Esophagus squamous epithelium (tissue), 5 donors: ENCODE measurements around the gene DCAF6. TPM values are rescaled to one million over a fixed set of nuclear protein-coding genes. Genes with fewer than 3 reads are reported as not detected.

Experiments used
- DNase-seq: peaks from one replicate; lab custom pipeline; 2025; lab: John Stamatoyannopoulos, UW
- H3K27ac ChIP-seq, 4 donors: fragments of 200-600 bp; sonication (generic); one replicate each; pipeline ENCODE4 v1.5.1; 2016 to 2019; ENCODE audit warnings: mild to moderate bottlenecking in 1 of 4
- H3K27me3 ChIP-seq, 4 donors: fragments of 200-600 bp; sonication (generic); 1 replicate in 3 of 4; 2 replicates in 1 of 4; pipeline versions ENCODE4 v1.5.1 to v1.6.0; 2017 to 2021; ENCODE audit warnings: antibody characterized with exemption in 1 of 4
- H3K36me3 ChIP-seq, 3 donors: fragments of 200-600 bp; sonication (generic); one replicate each; pipeline ENCODE4 v1.5.1; 2016 to 2019
- H3K4me1 ChIP-seq, 3 donors: fragments of 200-600 bp; sonication (generic); one replicate each; pipeline ENCODE4 v1.5.1; 2017 to 2019
- H3K4me3 ChIP-seq, 4 donors: fragments of 200-600 bp; sonication (generic); 1 replicate in 3 of 4; 2 replicates in 1 of 4; pipeline ENCODE4 v1.5.1; 2016 to 2019; ENCODE audit warnings: mild to moderate bottlenecking in 2 of 4, moderate library complexity in 1 of 4
- H3K9me3 ChIP-seq, 3 donors: fragments of 200-600 bp; sonication (generic); one replicate each; pipeline ENCODE4 v1.5.1; 2016 to 2019
- POLR2A ChIP-seq, 4 donors: fragments of 450-650 bp; IDR thresholded peaks; one replicate each; pipeline ENCODE4 v1.6.1; 2017; ENCODE audit warnings: antibody characterized with exemption in 4 of 4, mild to moderate bottlenecking in 4 of 4, moderate library complexity in 3 of 4
- WGBS, 2 donors: methylation state at CpG; one replicate each; pipeline ENCODE4 v1.1.5; 2018; 5-methylcytosine and 5-hydroxymethylcytosine counted together
- intact Hi-C: fragments of 100-400 bp; cut with DNase I; formaldehyde crosslinking; loops from one replicate; pipeline ENCODE4 v1.15.0; 2022
- total RNA-seq, 4 donors: library from RNA; depleted of rRNA; stranded (reverse); fragments of >200 nt; gene quantifications; one replicate each; pipeline ENCODE4 v1.1.0, GENCODE V29; 2016
- TF ChIP-seq, protein P1 (sequence below), 6 experiments: fragments of 450-650 bp in 4 of 6; fragments of 200-600 bp in 2 of 6; sonication (generic) in 2 of 6; IDR thresholded peaks; one replicate each; pipeline ENCODE4 v1.5.1; 2016 to 2019; ENCODE audit warnings: antibody characterized with exemption in 6 of 6, mild to moderate bottlenecking in 4 of 6, moderate library complexity in 4 of 6
- donor health status: DM: yes; HTN: yes; CAD: no.

The DCAF6 gene
- total RNA-seq, 4 donors from 2014 or later = 20.1 to 65.8 (median 44.5) TPM

GRCh38 chr1:167899253-167899681, 37.2 kb upstream of the DCAF6 start:
- no peak overlapping the region for H3K27ac ChIP-seq
- intact Hi-C loops = no loop called here
- H3K4me3 ChIP-seq = no peak overlapping the region
- TF ChIP-seq, protein P1, sequence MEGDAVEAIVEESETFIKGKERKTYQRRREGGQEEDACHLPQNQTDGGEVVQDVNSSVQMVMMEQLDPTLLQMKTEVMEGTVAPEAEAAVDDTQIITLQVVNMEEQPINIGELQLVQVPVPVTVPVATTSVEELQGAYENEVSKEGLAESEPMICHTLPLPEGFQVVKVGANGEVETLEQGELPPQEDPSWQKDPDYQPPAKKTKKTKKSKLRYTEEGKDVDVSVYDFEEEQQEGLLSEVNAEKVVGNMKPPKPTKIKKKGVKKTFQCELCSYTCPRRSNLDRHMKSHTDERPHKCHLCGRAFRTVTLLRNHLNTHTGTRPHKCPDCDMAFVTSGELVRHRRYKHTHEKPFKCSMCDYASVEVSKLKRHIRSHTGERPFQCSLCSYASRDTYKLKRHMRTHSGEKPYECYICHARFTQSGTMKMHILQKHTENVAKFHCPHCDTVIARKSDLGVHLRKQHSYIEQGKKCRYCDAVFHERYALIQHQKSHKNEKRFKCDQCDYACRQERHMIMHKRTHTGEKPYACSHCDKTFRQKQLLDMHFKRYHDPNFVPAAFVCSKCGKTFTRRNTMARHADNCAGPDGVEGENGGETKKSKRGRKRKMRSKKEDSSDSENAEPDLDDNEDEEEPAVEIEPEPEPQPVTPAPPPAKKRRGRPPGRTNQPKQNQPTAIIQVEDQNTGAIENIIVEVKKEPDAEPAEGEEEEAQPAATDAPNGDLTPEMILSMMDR (IDR thresholded peaks at IDR 0.05) = no peak
- no peak for TF ChIP-seq POLR2A (IDR thresholded peaks at IDR 0.05)
- WGBS, 2 donors = 34 to 50% methylated on average over 4 of the region's 4 CpGs
- peaks cover 0 to 9% (median 0%) of the 10 kb centered on the region in 3 donors for H3K4me1 ChIP-seq
- no peaks in the 10 kb centered on the region for H3K36me3 ChIP-seq
- no peaks in the 10 kb centered on the region for H3K9me3 ChIP-seq
- no peak for DNase-seq
- H3K27me3 ChIP-seq = no peaks in the 10 kb centered on the region

DNA sequence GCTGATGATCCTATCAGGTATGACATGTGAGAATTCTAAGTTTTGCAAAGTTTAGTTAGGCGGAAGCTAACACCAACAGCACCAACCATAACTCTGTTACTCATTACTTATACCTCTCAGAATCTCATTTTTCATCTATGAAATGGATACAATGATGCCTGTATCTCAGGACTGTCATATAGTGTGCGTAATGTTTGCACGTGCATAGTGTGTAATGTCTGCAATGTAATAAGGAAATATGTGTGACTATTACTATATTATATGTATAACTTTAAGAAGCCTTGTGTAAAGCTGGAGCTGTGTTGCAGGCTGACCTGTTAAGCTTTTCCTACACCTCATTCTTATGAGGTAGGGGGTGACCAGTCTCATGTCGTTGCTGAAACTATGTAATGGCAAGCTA, 35.6 kb upstream of the DCAF6 start:
- Histone ChIP-seq H3K27ac (no peak overlapping the region), H3K9me3 (no peaks in the 10 kb centered on the region), H3K4me3 (no peak overlapping the region), H3K4me1 (peaks cover 0 to 9% (median 0%) of the 10 kb centered on the region in 3 donors), H3K36me3 (no peaks in the 10 kb centered on the region), H3K27me3 (no peaks in the 10 kb centered on the region)
- TF ChIP-seq, protein P1 (IDR thresholded peaks at IDR 0.05) = no peak
- no peak for TF ChIP-seq POLR2A (IDR thresholded peaks at IDR 0.05)
- intact Hi-C loops = no loop called here
- no peak for DNase-seq
- WGBS, 2 donors = 94% methylated on average over 4 of the region's 4 CpGs

- no peaks in the 10 kb centered on the region for H3K36me3 ChIP-seq
Observed at GRCh38 chr1:167904652-167905130, 31.8 kb upstream of the DCAF6 start.

DNA sequence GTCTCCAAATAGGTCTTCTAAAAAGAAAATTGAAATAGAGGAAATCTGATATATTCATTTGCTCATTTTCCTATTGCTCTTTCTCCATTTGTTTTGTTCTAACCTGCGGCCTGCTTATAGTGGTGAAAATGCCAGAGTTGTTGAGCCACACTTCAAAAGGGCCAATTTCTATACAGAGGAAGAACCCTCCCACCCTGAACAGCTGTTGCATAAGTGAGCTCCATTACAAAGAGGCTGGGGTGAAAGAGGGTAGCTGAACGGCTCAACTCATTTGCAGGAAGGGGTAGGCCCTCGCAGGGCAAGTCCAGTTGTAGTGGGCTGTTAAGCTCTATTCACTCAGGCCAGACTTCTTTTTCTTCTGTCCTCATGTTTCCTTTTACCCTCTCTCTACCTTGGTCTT, 31.3 kb upstream of the DCAF6 start:
- 53 to 62% methylated on average over 3 of the region's 3 CpGs for WGBS, 2 donors
- Histone ChIP-seq H3K4me1 (peaks cover 0 to 2% (median 0%) of the 10 kb centered on the region in 3 donors), H3K4me3 (no peak overlapping the region), H3K27ac (no peak overlapping the region), H3K27me3 (no peaks in the 10 kb centered on the region), H3K9me3 (peaks cover 0 to 7% (median 0%) of the 10 kb centered on the region in 3 donors), H3K36me3 (no peaks in the 10 kb centered on the region)
- DNase-seq = no peak
- intact Hi-C loops = no loop called here
- TF ChIP-seq, protein P1 (IDR thresholded peaks at IDR 0.05) = no peak
- no peak for TF ChIP-seq POLR2A (IDR thresholded peaks at IDR 0.05)

More at GRCh38 chr1:167904652-167905130, 31.8 kb upstream of the DCAF6 start:
- Histone ChIP-seq H3K27me3 (no peaks in the 10 kb centered on the region), H3K4me1 (peaks cover 0 to under 1% (median 0%) of the 10 kb centered on the region in 3 donors), H3K9me3 (peaks cover 0 to 4% (median 0%) of the 10 kb centered on the region in 3 donors), H3K4me3 (no peak overlapping the region), H3K27ac (no peak overlapping the region)
- intact Hi-C loops = no loop called here
- DNase-seq = no peak
- WGBS, 2 donors = 40 to 78% methylated on average over 2 to 4 of the region's 4 CpGs
- TF ChIP-seq, protein P1 (IDR thresholded peaks at IDR 0.05) = no peak
- TF ChIP-seq POLR2A (IDR thresholded peaks at IDR 0.05) = no peak

GRCh38 chr1:167905671-167906070, 30.8 kb upstream of the DCAF6 start:
- Histone ChIP-seq H3K4me1 (peaks cover 0 to 6% (median 2%) of the 10 kb centered on the region in 3 donors), H3K9me3 (peaks cover 0 to 7% (median 0%) of the 10 kb centered on the region in 3 donors), H3K36me3 (no peaks in the 10 kb centered on the region), H3K27ac (no peak overlapping the region), H3K4me3 (no peak overlapping the region), H3K27me3 (no peaks in the 10 kb centered on the region)
- no peak for DNase-seq
- TF ChIP-seq, protein P1 (IDR thresholded peaks at IDR 0.05) = no peak
- TF ChIP-seq POLR2A (IDR thresholded peaks at IDR 0.05) = no peak
- intact Hi-C loops = no loop called here
